DND-41 (cell line): Measurements from ENCODE around the gene EXOG.

Experiments used
- ATAC-seq: fragments of 200-7000 bp; cut with Tn5 transposase; 3 replicates; pipeline ENCODE4 v1.9.1; 2021; ENCODE audit warnings: low read depth; ENCODE audit not compliant: insufficient read depth
- DNase-seq: peaks from one replicate; pipeline ENCODE4 v3.0.0-alpha.2; 2020
- H2AFZ ChIP-seq: 2 replicates; pipeline ENCODE4 v1.6.0; 2012; ENCODE audit warnings: low read depth, low read length
- H3K27ac ChIP-seq: 2 replicates; pipeline ENCODE4 v1.5.1; 2012; ENCODE audit warnings: low read length, inconsistent platforms
- H3K27me3 ChIP-seq: fragments of 200-600 bp; sonication (generic); 2 replicates; pipeline ENCODE4 v1.6.0; 2012; ENCODE audit warnings: low read length, mild to moderate bottlenecking, inconsistent platforms; ENCODE audit not compliant: insufficient read depth, poor library complexity
- H3K36me3 ChIP-seq: 2 replicates; pipeline ENCODE4 v1.5.1; 2012; ENCODE audit warnings: low read length, inconsistent platforms; ENCODE audit not compliant: insufficient read depth
- H3K4me1 ChIP-seq: 2 replicates; pipeline ENCODE4 v1.5.1; 2012; ENCODE audit warnings: mild to moderate bottlenecking, low read length; ENCODE audit not compliant: insufficient read depth
- H3K4me2 ChIP-seq: 2 replicates; pipeline ENCODE4 v1.6.0; 2012; ENCODE audit warnings: mild to moderate bottlenecking, moderate library complexity, low read length, inconsistent platforms; ENCODE audit not compliant: insufficient read depth
- H3K4me3 ChIP-seq, 2 experiments: fragments of 200-600 bp in 1 of 2; shearing (Covaris generic) in 1 of 2; 2 replicates each; pipeline ENCODE4 v1.5.1; 2012 to 2016; ENCODE audit warnings: inconsistent platforms in 2 of 2, low read length in 2 of 2, mild to moderate bottlenecking in 2 of 2, low read depth in 1 of 2, moderate library complexity in 1 of 2
- H3K79me2 ChIP-seq: 2 replicates; pipeline ENCODE4 v1.6.0; 2012; ENCODE audit warnings: low read length, inconsistent platforms; ENCODE audit not compliant: insufficient read depth
- H3K9ac ChIP-seq: 2 replicates; pipeline ENCODE4 v1.6.0; 2012; ENCODE audit warnings: low read depth, mild to moderate bottlenecking, inconsistent platforms, low read length, moderate library complexity
- H3K9me3 ChIP-seq: 2 replicates; pipeline ENCODE4 v1.5.1; 2012; ENCODE audit warnings: low read length, moderate library complexity, mild to moderate bottlenecking, inconsistent platforms; ENCODE audit not compliant: insufficient read depth, severe bottlenecking
- H4K20me1 ChIP-seq: 2 replicates; pipeline ENCODE4 v1.6.0; 2012; ENCODE audit warnings: low read length; ENCODE audit not compliant: insufficient read depth
- EZH2 ChIP-seq: IDR thresholded peaks from 3 replicates; pipeline ENCODE4 v1.6.1; 2012; ENCODE audit warnings: borderline replicate concordance, low read depth, mild to moderate bottlenecking, moderate library complexity, low read length, inconsistent platforms; ENCODE audit not compliant: severe bottlenecking
- TF ChIP-seq, protein P1 (sequence below): IDR thresholded peaks from 2 replicates; pipeline ENCODE4 v1.5.1; 2012; ENCODE audit warnings: borderline replicate concordance, low read length, moderate library complexity, mild to moderate bottlenecking; ENCODE audit not compliant: poor library complexity, severe bottlenecking; ENCODE audit errors: extremely low read depth

EXOG gene

DNA sequence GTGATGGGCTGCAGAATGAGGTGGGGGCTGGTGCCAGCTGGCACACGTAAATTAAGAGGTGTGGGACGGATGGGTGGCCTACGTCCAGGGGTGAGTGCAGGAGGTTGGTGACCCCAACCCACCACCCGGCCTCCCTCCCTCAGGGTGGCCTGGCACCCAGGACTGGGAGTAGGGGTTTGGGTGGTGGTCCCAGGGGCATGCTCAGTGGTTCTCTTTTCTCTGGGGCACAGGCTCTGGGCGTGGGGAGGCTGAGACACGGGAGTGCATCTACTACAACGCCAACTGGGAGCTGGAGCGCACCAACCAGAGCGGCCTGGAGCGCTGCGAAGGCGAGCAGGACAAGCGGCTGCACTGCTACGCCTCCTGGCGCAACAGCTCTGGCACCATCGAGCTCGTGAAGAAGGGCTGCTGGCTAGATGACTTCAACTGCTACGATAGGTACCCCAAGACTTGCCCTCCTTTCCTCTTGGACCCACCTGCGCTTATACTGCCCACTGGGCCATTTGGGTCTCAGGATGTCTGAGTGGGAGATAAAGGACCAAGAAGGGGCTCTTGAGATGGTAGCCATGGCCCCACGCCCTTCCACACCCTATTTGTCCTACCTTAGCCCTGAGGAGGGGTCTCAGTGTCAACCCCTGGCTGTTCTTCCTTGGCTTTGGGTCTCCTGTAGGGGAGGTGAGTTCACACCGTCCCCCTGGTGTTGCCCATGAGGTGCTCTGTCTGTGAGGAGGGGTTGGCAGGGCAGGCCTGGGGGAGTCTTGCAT, 18.9 kb upstream of the EXOG start:
- no peak for ATAC-seq
- peaks cover 49% of the 10 kb centered on the region for H3K79me2 ChIP-seq
- H3K36me3 ChIP-seq, result peaks cover 52% of the 10 kb centered on the region

DNA sequence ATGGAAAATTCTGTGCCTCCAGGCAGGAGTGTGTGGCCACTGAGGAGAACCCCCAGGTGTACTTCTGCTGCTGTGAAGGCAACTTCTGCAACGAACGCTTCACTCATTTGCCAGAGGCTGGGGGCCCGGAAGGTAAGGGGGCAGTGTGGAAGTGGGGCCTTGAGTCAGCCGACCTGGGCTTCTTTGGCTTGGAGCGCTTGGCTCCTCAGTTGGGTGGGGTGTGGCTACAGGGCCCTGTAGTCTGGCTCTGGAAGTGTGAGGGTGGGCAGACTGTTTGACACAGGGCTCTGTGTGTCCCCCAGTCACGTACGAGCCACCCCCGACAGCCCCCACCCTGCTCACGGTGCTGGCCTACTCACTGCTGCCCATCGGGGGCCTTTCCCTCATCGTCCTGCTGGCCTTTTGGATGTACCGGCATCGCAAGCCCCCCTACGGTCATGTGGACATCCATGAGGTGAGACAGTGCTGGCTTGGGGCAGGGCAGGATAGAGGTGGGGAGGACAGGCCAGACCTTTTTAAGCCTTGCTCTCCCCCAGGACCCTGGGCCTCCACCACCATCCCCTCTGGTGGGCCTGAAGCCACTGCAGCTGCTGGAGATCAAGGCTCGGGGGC, 18.2 kb upstream of the EXOG start:
- TF ChIP-seq EZH2, result no peak
- TF ChIP-seq, protein P1, sequence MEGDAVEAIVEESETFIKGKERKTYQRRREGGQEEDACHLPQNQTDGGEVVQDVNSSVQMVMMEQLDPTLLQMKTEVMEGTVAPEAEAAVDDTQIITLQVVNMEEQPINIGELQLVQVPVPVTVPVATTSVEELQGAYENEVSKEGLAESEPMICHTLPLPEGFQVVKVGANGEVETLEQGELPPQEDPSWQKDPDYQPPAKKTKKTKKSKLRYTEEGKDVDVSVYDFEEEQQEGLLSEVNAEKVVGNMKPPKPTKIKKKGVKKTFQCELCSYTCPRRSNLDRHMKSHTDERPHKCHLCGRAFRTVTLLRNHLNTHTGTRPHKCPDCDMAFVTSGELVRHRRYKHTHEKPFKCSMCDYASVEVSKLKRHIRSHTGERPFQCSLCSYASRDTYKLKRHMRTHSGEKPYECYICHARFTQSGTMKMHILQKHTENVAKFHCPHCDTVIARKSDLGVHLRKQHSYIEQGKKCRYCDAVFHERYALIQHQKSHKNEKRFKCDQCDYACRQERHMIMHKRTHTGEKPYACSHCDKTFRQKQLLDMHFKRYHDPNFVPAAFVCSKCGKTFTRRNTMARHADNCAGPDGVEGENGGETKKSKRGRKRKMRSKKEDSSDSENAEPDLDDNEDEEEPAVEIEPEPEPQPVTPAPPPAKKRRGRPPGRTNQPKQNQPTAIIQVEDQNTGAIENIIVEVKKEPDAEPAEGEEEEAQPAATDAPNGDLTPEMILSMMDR, result no peak
- Histone ChIP-seq H3K4me1 (no peaks in the 10 kb centered on the region), H3K4me2 (no peak overlapping the region), H3K79me2 (peaks cover 42% of the 10 kb centered on the region), H3K9ac (no peak overlapping the region), H3K36me3 (peaks cover 59% of the 10 kb centered on the region), H3K4me3 (no peak overlapping the region), H4K20me1 (peaks cover 60% of the 10 kb centered on the region), H3K27me3 (no peaks in the 10 kb centered on the region), H2AFZ (no peak overlapping the region), H3K27ac (no peak overlapping the region), H3K9me3 (no peaks in the 10 kb centered on the region)
- DNase-seq (no peak), ATAC-seq (no peak)

More for the DNA sequence above, 18.9 kb upstream of the EXOG start:
- Histone ChIP-seq H3K27ac (no peak overlapping the region), H3K9ac (no peak overlapping the region), H2AFZ (no peak overlapping the region), H3K4me2 (no peak overlapping the region), H3K4me3 (no peak overlapping the region), H3K9me3 (no peaks in the 10 kb centered on the region), H3K27me3 (no peaks in the 10 kb centered on the region), H3K4me1 (no peaks in the 10 kb centered on the region), H4K20me1 (peaks cover 67% of the 10 kb centered on the region)
- DNase-seq, result no peak
- TF ChIP-seq EZH2, result no peak
- TF ChIP-seq, protein P1, result no peak

DNA sequence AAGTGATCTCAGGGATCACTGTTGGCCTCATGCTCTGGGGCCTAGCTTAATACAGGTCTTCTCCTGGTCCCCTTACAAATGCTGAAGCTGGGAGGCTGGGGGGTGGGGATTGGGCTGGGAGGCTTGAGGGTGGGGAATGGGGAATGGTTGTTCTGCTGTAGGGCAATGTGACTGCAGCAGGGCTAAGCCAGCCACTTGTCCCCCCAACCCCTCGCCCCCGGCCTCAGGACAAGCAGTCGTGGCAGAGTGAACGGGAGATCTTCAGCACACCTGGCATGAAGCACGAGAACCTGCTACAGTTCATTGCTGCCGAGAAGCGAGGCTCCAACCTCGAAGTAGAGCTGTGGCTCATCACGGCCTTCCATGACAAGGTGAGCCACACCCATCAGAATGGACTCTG, 17.2 kb upstream of the EXOG start:
- TF ChIP-seq, protein P1, result no peak
- no peak for TF ChIP-seq EZH2
- H3K4me1 ChIP-seq, result no peaks in the 10 kb centered on the region
- peaks cover 68% of the 10 kb centered on the region for H3K36me3 ChIP-seq
- H2AFZ ChIP-seq, result no peak overlapping the region
- peaks cover 52% of the 10 kb centered on the region for H4K20me1 ChIP-seq
- H3K9me3 ChIP-seq, result no peaks in the 10 kb centered on the region
- ATAC-seq (no peak), DNase-seq (no peak)
- H3K9ac ChIP-seq, result no peak overlapping the region
- no peak overlapping the region for H3K27ac ChIP-seq
- H3K79me2 ChIP-seq, result peaks cover 33% of the 10 kb centered on the region
- H3K27me3 ChIP-seq, result no peaks in the 10 kb centered on the region
- H3K4me2 ChIP-seq, result no peak overlapping the region
- H3K4me3 ChIP-seq, result no peak overlapping the region
